RCC 7860 (cell line): ENCODE measurements around the gene C1QL1.

Experiments
- DNase-seq: peaks from one replicate; pipeline ENCODE4 v3.0.0-alpha.2; 2015; ENCODE audit warnings: low spot score
- FAIRE-seq: peaks from 2 replicates; lab custom pipeline; 2012; peaks lifted over from hg19 to GRCh38; lab: Jason Lieb, UNC

C1QL1 gene

DNA sequence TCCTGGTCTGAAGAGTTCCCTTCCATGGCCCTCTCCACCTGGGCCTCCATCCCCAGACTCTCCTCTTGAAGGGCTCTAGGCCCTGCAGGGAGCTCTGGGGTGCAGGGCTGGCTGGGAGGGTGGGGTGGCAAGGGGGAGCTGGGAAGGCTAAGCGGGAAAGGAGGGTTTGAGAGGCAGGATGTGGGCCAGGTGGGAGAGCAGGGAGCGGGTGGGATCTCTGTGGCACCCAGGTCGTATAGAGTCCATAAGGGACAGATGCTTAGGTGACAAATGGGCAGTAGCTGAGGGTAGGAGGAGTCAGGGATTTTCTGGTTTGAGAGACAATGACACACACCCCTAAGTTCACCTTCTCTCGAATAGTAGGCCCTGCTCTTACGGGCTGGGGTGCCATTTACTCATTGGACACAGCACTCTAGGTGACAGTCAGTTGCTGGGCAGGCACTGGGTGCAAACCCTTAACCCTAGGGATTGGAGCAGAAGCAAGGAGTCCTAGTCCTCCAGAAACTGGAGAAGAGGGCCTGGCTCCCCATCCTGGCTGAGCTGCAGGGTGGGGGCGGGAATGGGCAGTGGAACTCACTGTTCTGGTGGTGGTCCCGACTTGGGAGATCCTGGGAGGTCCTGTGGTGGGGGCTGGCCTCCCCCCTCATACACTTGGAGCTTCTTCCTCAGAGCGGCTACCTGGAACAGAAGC lies 35.9 kb downstream of the C1QL1 start:
- no peak for FAIRE-seq
- DNase-seq, result no peak

- FAIRE-seq, result no peak
- no peak for DNase-seq
These were observed 36.7 kb downstream of the C1QL1 start for GRCh38 chr17:44931376-44931775.

DNA sequence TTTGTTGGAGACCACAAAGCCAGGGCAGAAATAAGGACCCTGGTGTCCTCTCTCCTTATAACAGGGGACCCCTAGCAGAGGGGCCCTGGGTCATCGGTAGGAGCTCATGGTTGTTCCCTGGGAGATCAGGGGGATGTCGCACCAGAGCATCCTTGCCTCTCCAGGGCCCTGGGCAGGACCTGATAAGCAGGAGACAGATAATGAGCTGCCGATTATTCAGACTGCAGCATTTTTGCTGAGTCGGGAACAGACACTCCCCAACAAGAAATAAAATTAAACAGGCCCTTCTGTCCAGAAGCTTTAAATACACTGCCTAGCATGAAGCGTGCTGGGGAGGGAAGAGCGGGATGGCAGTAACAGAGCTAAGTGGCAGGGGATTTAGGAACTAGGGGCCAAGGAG lies 37.4 kb downstream of the C1QL1 start:
- no peak for FAIRE-seq

GRCh38 chr17:44928950-44929720 lies 39.0 kb downstream of the C1QL1 start:
- no peak for FAIRE-seq
- no peak for DNase-seq

More for the DNA sequence above, 37.4 kb downstream of the C1QL1 start:
- DNase-seq, result no peak

GRCh38 chr17:44928136-44928535 lies 40.0 kb downstream of the C1QL1 start:
- DNase-seq, result no peak
- no peak for FAIRE-seq

- DNase-seq, result no peak
- no peak for FAIRE-seq
These were observed 40.4 kb downstream of the C1QL1 start for GRCh38 chr17:44927696-44928095.

DNA sequence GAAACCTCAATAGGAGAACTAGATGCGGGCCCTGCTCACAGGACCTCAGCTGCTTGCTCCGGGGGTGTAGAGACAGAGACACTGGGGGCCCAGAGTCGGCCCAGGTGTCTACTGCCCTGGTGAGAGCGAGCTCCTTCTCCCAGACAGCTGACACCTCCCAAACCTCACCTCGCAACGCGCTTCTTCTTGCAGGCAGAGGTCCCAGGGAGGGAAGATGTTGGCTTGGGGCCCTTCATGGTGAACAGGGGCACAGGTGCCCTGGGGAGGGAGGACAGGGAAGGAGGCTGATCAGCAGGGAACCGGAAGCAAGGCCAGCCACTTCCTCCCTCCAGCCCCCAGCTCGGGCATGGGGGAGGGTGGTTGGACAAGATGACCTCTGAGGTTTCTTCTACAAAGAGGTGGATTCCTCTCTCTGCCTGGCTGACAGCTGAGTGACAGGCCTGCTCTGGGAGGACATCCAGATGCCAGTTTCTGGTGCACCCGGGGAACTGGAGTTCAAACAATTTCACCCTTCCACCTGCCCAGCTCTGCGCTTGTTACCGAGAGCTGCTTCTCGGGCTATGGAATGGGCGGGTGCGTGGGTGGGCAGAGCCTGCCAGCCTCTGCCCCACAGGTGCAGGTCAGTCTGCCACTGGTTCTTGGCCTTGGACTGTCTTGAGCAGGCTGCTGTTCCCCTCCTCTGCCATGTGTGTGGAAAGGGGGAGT lies 41.1 kb downstream of the C1QL1 start:
- no peak for DNase-seq
- FAIRE-seq, result no peak

GRCh38 chr17:44925731-44926697 lies 42.1 kb downstream of the C1QL1 start:
- FAIRE-seq (no peak), DNase-seq (no peak)

DNA sequence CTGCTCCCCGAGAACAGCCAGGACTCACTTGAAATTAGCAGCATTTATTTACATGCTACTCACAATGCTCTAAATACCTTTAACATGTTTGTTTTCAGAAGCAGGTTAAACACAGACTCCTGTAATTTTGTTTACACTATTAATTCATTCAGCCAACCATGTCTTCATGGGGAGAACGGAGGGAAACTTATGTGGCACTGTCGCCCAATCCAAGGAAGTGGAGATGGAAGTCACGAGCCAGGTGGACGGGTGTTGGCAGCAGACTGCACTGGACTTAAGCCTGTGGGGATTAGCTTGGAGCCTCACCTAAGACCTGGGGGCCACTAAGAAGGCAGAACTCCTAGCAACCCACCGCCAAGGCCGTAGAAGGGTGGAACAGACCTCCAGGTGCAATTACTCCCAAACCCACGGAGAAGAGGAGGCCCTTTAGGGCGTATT lies 44.0 kb downstream of the C1QL1 start:
- DNase-seq (no peak), FAIRE-seq (no peak)

DNA sequence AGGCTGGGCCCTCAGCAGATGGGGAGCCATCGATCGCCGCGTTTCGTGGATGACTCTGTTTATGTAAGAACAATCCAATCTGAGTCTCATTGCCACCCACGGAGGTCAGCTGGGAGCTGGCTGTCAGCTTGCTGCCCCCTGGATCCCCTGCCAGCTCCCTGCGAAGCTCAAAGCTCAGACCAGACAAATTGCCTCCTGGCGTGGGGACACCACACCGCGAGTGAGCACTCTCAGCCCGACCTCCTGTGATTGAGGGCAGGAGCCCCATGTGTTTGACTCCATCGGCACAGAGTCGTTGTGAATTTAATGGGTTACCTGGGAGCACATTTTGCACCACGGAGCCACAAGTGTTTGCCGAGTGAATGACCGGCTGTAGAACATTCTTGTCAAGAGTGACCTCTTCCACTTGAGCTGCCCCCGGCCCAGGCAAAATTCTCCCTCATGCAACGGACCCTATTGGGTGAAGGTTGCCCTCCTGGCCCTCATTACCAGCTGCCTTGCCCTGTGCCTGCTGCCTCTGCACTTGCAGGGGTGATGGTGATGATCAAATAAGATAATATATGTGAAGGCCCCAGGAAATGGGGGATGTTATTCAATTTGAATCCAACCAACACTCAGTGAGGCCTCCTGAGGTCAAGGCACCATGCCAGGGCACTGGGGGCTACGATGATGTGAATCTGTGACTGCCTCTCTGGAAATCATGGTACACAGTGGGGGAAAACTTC lies 45.2 kb downstream of the C1QL1 start:
- FAIRE-seq, result no peak
- no peak for DNase-seq

DNA sequence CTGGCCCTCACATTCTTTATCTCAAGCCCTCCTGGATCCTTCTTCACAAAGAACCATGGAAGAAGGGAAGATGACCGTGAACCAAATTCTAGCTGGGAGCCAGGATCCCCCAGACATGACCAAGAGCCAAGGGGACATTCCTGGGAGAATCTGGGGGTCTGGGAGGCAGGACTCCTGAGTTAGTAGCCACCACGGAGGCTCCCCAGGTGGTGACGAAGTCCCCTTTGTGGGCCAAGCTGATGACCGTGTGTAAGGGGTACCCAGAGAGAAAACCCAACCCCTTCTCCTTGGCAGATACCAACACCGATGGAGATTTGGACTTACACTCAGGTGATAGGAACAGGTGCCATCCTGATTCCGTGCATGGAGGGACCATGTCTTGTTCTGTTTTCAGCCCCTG lies 46.0 kb downstream of the C1QL1 start:
- DNase-seq (no peak), FAIRE-seq (no peak)

GRCh38 chr17:44921122-44921882 lies 46.8 kb downstream of the C1QL1 start:
- FAIRE-seq (no peak), DNase-seq (no peak)

DNA sequence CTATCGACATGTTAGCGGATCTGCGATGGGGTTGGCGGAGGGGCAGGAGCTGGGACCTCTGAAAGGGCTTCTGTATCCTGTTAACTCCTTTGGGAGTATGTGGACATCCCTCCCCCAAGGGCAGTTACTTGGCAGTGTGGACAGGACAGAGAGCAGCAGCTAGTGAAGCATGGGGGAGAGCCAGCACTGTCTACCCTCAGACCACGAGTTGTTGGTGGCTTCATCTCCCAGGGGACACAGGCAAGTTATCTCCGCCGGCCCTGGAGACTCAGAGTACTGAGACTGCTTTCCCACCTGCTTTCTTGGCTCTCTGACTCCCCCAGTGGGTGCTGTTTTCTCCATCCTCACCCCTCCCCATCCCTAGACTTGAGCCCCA lies 47.5 kb downstream of the C1QL1 start:
- DNase-seq (no peak), FAIRE-seq (no peak)

GRCh38 chr17:44919885-44920564 lies 48.1 kb downstream of the C1QL1 start:
- peak; percentile 46 for FAIRE-seq
- peak; percentile 59 for DNase-seq

DNA sequence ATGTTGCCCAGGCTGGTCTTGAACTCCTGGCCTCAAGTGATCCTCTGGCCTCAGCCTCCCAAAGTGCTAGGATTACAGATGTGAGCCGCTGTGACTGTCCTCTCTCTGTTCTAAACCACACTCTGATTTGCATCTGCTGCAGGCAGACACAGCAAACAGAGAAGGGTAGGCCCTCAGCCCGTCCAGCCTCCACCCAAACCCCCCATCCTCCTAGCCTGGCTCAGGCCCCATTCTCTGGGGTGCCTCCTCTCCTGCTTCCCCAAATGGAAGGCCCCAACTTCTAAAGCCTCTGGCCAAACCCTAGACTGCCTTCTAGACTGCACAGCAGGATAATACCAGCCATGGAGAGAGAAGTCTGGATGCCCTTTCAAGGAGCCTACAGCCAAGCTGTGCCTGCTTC lies 48.7 kb downstream of the C1QL1 start:
- FAIRE-seq, result no peak
- no peak for DNase-seq

DNA sequence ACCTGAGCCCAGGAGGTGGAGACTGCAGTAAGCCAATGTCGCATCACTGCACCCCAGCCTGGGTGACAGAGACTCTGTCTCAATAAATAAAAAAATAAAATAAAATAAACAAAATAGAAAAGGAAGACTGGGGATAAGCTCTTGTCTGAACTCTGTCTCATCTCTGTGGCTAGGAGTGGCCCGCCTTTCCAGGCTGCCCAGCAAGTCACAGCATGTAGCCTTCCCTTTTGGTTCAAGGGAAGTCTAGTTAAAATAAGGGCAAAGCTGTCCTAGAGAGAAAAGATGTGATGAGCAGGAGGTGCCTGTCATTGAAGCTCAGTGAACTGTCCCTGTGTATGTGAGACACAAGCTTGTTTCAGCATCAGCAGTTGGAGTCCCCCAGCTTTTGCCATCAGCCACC lies 50.1 kb downstream of the C1QL1 start:
- no peak for DNase-seq
- no peak for FAIRE-seq

DNA sequence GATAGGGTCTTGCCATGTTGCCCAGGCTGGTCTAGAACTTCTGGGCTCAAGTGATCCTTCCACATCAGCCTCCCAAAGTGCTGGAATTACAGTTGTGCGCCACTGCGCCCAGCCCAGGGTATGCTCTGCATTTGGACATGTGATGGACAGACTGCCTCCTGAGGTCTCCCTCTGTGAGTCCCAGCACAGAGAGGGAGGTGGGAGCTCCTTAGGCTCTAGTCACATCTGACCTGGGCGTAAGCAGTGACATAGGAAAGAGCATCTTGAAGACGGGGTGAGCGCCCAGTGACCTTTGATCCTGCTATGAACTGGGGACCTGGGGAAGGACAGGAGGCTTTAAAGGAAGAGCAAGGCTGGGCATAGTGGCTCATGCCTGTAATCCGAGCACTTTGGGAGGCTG lies 50.6 kb downstream of the C1QL1 start:
- FAIRE-seq (no peak), DNase-seq (no peak)

DNA sequence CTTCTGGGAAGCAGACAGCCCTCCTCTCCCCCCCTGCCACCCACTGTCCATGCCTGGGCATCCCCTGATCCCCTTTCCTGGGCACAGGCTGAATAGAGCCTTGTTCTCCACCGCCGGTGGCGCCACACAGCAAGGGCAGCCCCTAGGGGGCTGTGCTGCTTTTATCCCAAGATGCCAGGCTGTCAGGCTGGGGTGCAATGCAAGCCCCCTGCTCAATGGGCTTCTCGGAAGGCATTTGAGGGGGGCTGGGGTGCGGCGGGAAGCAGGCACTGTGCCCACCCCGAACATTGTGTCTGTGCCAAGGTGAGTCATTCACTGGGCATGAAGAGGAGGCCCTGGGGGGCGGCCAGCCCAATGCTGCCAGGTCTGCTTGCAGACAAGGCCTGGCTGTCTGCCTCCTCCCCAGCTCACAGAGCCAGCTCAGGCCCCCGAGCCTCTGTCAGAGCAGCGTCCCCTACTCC lies 51.3 kb downstream of the C1QL1 start:
- FAIRE-seq (no peak), DNase-seq (peak; percentile 22)
